ENCODE data around the gene OR4D11. TPM values are rescaled to one million over a fixed set of nuclear protein-coding genes. Genes with fewer than 3 reads are reported as not detected.

Gene OR4D11
- total RNA-seq, 1 donor from 2014 or later, result not detected

GRCh38 chr11:59520741-59521140, 17.4 kb downstream of the OR4D11 start:
- Histone ChIP-seq H3K79me2 (ENCODE audit: insufficient read depth, low read length) (no peaks in the 10 kb centered on the region), H3K36me3 (ENCODE audit: insufficient read depth, low read length) (no peaks in the 10 kb centered on the region), H3K9me3 (ENCODE audit: insufficient read depth, low read depth, low read length) (no peaks in the 10 kb centered on the region), H3K4me2 (ENCODE audit: low read length) (no peak overlapping the region), H3K4me3 (ENCODE audit: insufficient read depth, low read depth, low read length) (no peak overlapping the region), H3K27me3 (ENCODE audit: insufficient read depth, low read length) (peaks cover 4% of the 10 kb centered on the region), H2AFZ (ENCODE audit: low read depth, low read length) (no peak overlapping the region), H3K9ac (ENCODE audit: low read length) (no peak overlapping the region), H3K4me1 (ENCODE audit: insufficient read depth, low read length) (no peaks in the 10 kb centered on the region), H3K27ac (ENCODE audit: low read depth, low read length) (no peak overlapping the region), H4K20me1 (ENCODE audit: insufficient read depth, low read length) (no peaks in the 10 kb centered on the region)
- Mint-ChIP-seq H3K36me3 (ENCODE audit: low read depth, unreplicated experiment) (no peaks in the 10 kb centered on the region), H3K4me1 (ENCODE audit: low read depth, unreplicated experiment) (no peaks in the 10 kb centered on the region), H3K27ac (ENCODE audit: unreplicated experiment) (no peak overlapping the region), H3K9me3 (ENCODE audit: unreplicated experiment) (no peaks in the 10 kb centered on the region), H3K4me3 (ENCODE audit: unreplicated experiment) (no peak overlapping the region), H3K27me3 (ENCODE audit: low read depth, unreplicated experiment) (peaks cover 8% of the 10 kb centered on the region)
- DNase-seq (ENCODE audit: low read depth) (no peak), FAIRE-seq (no peak)
- TF ChIP-seq CTCF (IDR thresholded peaks at IDR 0.05; ENCODE audit: insufficient read depth, low read depth, low read length) (no peak), EZH2 (IDR thresholded peaks at IDR 0.05; ENCODE audit: insufficient read depth, low read length) (no peak)

GRCh38 chr11:59523541-59523940, 20.2 kb downstream of the OR4D11 start:
- TF ChIP-seq CTCF (IDR thresholded peaks at IDR 0.05; ENCODE audit: insufficient read depth, low read depth, low read length) (no peak), EZH2 (IDR thresholded peaks at IDR 0.05; ENCODE audit: insufficient read depth, low read length) (no peak)
- Histone ChIP-seq H3K9ac (ENCODE audit: low read length) (no peak overlapping the region), H3K4me2 (ENCODE audit: low read length) (no peak overlapping the region), H3K4me3 (ENCODE audit: insufficient read depth, low read depth, low read length) (no peak overlapping the region), H3K27ac (ENCODE audit: low read depth, low read length) (no peak overlapping the region), H4K20me1 (ENCODE audit: insufficient read depth, low read length) (no peaks in the 10 kb centered on the region), H3K27me3 (ENCODE audit: insufficient read depth, low read length) (peaks cover 8% of the 10 kb centered on the region), H3K36me3 (ENCODE audit: insufficient read depth, low read length) (no peaks in the 10 kb centered on the region), H3K9me3 (ENCODE audit: insufficient read depth, low read depth, low read length) (no peaks in the 10 kb centered on the region), H3K4me1 (ENCODE audit: insufficient read depth, low read length) (no peaks in the 10 kb centered on the region), H2AFZ (ENCODE audit: low read depth, low read length) (no peak overlapping the region), H3K79me2 (ENCODE audit: insufficient read depth, low read length) (no peaks in the 10 kb centered on the region)
- Mint-ChIP-seq H3K4me3 (ENCODE audit: unreplicated experiment) (no peak overlapping the region), H3K9me3 (ENCODE audit: unreplicated experiment) (no peaks in the 10 kb centered on the region), H3K27me3 (ENCODE audit: low read depth, unreplicated experiment) (peaks cover 4% of the 10 kb centered on the region), H3K27ac (ENCODE audit: unreplicated experiment) (no peak overlapping the region), H3K4me1 (ENCODE audit: low read depth, unreplicated experiment) (peaks cover 3% of the 10 kb centered on the region), H3K36me3 (ENCODE audit: low read depth, unreplicated experiment) (no peaks in the 10 kb centered on the region)
- no peak for DNase-seq (ENCODE audit: low read depth)
- no peak for FAIRE-seq

GRCh38 chr11:59528711-59529110, 25.3 kb downstream of the OR4D11 start:
- Histone ChIP-seq H3K79me2 (ENCODE audit: insufficient read depth, low read length) (no peaks in the 10 kb centered on the region), H3K4me2 (ENCODE audit: low read length) (no peak overlapping the region), H3K9ac (ENCODE audit: low read length) (no peak overlapping the region), H3K9me3 (ENCODE audit: insufficient read depth, low read depth, low read length) (no peaks in the 10 kb centered on the region), H2AFZ (ENCODE audit: low read depth, low read length) (no peak overlapping the region), H3K27ac (ENCODE audit: low read depth, low read length) (no peak overlapping the region), H3K27me3 (ENCODE audit: insufficient read depth, low read length) (peaks cover 13% of the 10 kb centered on the region), H3K4me1 (ENCODE audit: insufficient read depth, low read length) (no peaks in the 10 kb centered on the region), H3K36me3 (ENCODE audit: insufficient read depth, low read length) (no peaks in the 10 kb centered on the region), H4K20me1 (ENCODE audit: insufficient read depth, low read length) (no peaks in the 10 kb centered on the region), H3K4me3 (ENCODE audit: insufficient read depth, low read depth, low read length) (no peak overlapping the region)
- Mint-ChIP-seq H3K27ac (ENCODE audit: unreplicated experiment) (no peak overlapping the region), H3K27me3 (ENCODE audit: low read depth, unreplicated experiment) (peaks cover 2% of the 10 kb centered on the region), H3K36me3 (ENCODE audit: low read depth, unreplicated experiment) (no peaks in the 10 kb centered on the region), H3K9me3 (ENCODE audit: unreplicated experiment) (no peaks in the 10 kb centered on the region), H3K4me1 (ENCODE audit: low read depth, unreplicated experiment) (peaks cover 7% of the 10 kb centered on the region), H3K4me3 (ENCODE audit: unreplicated experiment) (no peak overlapping the region)
- DNase-seq (ENCODE audit: low read depth) (no peak), FAIRE-seq (no peak)
- no peak for TF ChIP-seq CTCF (IDR thresholded peaks at IDR 0.05; ENCODE audit: insufficient read depth, low read depth, low read length)
- no peak for TF ChIP-seq EZH2 (IDR thresholded peaks at IDR 0.05; ENCODE audit: insufficient read depth, low read length)
